ENCODE results near the gene KIF26B.

GRCh38 chr1:245205396-245205795 is 50.6 kb downstream of the KIF26B start:
- no peak for TF ChIP-seq CTCF (IDR thresholded peaks at IDR 0.05)
- no peak for TF ChIP-seq ATF3 (CRISPR knock-in tag; conservative IDR thresholded peaks at IDR 0.05)
- no peak for TF ChIP-seq ATF2 (CRISPR knock-in tag; IDR thresholded peaks at IDR 0.05; ENCODE audit: borderline replicate concordance, low read depth)
- TF ChIP-seq, protein P1, sequence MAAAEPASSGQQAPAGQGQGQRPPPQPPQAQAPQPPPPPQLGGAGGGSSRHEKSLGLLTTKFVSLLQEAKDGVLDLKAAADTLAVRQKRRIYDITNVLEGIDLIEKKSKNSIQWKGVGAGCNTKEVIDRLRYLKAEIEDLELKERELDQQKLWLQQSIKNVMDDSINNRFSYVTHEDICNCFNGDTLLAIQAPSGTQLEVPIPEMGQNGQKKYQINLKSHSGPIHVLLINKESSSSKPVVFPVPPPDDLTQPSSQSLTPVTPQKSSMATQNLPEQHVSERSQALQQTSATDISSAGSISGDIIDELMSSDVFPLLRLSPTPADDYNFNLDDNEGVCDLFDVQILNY (CRISPR knock-in tag; IDR thresholded peaks at IDR 0.05) = no peak
- no peak for TF ChIP-seq ESRRA (CRISPR knock-in tag; IDR thresholded peaks at IDR 0.05; ENCODE audit: borderline replicate concordance)
- no peak for TF ChIP-seq HMGXB4 (CRISPR knock-in tag; IDR thresholded peaks at IDR 0.05)
- TF ChIP-seq, protein P2, sequence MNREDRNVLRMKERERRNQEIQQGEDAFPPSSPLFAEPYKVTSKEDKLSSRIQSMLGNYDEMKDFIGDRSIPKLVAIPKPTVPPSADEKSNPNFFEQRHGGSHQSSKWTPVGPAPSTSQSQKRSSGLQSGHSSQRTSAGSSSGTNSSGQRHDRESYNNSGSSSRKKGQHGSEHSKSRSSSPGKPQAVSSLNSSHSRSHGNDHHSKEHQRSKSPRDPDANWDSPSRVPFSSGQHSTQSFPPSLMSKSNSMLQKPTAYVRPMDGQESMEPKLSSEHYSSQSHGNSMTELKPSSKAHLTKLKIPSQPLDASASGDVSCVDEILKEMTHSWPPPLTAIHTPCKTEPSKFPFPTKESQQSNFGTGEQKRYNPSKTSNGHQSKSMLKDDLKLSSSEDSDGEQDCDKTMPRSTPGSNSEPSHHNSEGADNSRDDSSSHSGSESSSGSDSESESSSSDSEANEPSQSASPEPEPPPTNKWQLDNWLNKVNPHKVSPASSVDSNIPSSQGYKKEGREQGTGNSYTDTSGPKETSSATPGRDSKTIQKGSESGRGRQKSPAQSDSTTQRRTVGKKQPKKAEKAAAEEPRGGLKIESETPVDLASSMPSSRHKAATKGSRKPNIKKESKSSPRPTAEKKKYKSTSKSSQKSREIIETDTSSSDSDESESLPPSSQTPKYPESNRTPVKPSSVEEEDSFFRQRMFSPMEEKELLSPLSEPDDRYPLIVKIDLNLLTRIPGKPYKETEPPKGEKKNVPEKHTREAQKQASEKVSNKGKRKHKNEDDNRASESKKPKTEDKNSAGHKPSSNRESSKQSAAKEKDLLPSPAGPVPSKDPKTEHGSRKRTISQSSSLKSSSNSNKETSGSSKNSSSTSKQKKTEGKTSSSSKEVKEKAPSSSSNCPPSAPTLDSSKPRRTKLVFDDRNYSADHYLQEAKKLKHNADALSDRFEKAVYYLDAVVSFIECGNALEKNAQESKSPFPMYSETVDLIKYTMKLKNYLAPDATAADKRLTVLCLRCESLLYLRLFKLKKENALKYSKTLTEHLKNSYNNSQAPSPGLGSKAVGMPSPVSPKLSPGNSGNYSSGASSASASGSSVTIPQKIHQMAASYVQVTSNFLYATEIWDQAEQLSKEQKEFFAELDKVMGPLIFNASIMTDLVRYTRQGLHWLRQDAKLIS (CRISPR knock-in tag; IDR thresholded peaks at IDR 0.05; ENCODE audit: borderline replicate concordance) = no peak
- no peak for TF ChIP-seq MAX (CRISPR knock-in tag; IDR thresholded peaks at IDR 0.05)
- TF ChIP-seq TCF7 (CRISPR knock-in tag; IDR thresholded peaks at IDR 0.05; ENCODE audit: low read depth) = no peak
- TF ChIP-seq, protein P3, sequence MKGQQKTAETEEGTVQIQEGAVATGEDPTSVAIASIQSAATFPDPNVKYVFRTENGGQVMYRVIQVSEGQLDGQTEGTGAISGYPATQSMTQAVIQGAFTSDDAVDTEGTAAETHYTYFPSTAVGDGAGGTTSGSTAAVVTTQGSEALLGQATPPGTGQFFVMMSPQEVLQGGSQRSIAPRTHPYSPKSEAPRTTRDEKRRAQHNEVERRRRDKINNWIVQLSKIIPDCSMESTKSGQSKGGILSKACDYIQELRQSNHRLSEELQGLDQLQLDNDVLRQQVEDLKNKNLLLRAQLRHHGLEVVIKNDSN (CRISPR knock-in tag; IDR thresholded peaks at IDR 0.05) = no peak
- no peak for TF ChIP-seq NFE2L1 (CRISPR knock-in tag; IDR thresholded peaks at IDR 0.05)
- no peak for TF ChIP-seq KAT7 (CRISPR knock-in tag; IDR thresholded peaks at IDR 0.05; ENCODE audit: borderline replicate concordance)
